ENCODE data around the gene NFYB. TPM values are rescaled to one million over a fixed set of nuclear protein-coding genes. Genes with fewer than 3 reads are reported as not detected.

NFYB gene
- total and polyA plus RNA-seq, 2 donors (not counting 1 experiment from before 2014, with no cell fraction given), result 11.7 to 27.2 TPM

DNA sequence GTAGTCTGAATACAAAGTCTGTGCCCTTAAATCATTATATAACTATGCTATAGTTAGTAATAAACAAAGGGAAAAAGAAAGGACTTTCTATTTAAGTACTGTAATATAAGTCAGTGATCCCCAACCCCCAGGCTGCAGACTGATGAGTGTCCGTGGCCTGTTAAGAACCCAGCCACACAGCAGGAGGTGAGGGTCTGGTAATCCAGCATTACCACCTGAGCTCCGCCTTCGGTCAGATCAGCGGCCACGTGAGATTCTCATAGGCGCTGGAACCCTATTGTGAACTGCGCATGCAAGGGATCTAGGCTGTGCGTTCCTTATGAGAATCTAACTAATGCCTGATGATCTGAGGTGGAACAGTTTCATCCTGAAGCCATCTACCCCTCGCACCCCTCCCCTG, 15.7 kb downstream of the NFYB start:
- H3K79me2 ChIP-seq (ENCODE audit: control insufficient read depth, insufficient read depth, low read length), result no peaks in the 10 kb centered on the region
- Mint-ChIP-seq H3K9me3 (ENCODE audit: insufficient read depth) (no peaks in the 10 kb centered on the region), H3K4me3 (no peak overlapping the region), H3K27ac (no peak overlapping the region), H3K4me1 (no peaks in the 10 kb centered on the region), H3K27me3 (no peaks in the 10 kb centered on the region)
- H2AFZ ChIP-seq (ENCODE audit: insufficient read depth, low read depth, low read length, poor library complexity, severe bottlenecking), result no peak overlapping the region
- no peak overlapping the region for H3K4me3 ChIP-seq (ENCODE audit: control extremely low read depth in 1 of 5, extremely low read depth in 1 of 5, insufficient read depth in 1 of 5, low read depth in 2 of 5, low read length in 4 of 5)
- CTCF ChIA-PET, result no interaction called here
- H3K27me3 ChIP-seq (replicated peaks in 1 of 4; ENCODE audit: control extremely low read depth in 1 of 4, control insufficient read depth in 3 of 4, insufficient read depth in 4 of 4, low read length in 3 of 4), result no peaks in the 10 kb centered on the region
- ATAC-seq (ENCODE audit: low read depth) (no peak), DNase-seq (no peak)
- H3K9ac ChIP-seq (ENCODE audit: low read length), result no peak overlapping the region
- no peaks in the 10 kb centered on the region for H4K20me1 ChIP-seq (ENCODE audit: control insufficient read depth, insufficient read depth, low read length, poor library complexity, severe bottlenecking)
- 100% methylated on average over 8 of the region's 9 CpGs for WGBS (ENCODE audit: insufficient coverage)
- TF ChIP-seq, protein P1, sequence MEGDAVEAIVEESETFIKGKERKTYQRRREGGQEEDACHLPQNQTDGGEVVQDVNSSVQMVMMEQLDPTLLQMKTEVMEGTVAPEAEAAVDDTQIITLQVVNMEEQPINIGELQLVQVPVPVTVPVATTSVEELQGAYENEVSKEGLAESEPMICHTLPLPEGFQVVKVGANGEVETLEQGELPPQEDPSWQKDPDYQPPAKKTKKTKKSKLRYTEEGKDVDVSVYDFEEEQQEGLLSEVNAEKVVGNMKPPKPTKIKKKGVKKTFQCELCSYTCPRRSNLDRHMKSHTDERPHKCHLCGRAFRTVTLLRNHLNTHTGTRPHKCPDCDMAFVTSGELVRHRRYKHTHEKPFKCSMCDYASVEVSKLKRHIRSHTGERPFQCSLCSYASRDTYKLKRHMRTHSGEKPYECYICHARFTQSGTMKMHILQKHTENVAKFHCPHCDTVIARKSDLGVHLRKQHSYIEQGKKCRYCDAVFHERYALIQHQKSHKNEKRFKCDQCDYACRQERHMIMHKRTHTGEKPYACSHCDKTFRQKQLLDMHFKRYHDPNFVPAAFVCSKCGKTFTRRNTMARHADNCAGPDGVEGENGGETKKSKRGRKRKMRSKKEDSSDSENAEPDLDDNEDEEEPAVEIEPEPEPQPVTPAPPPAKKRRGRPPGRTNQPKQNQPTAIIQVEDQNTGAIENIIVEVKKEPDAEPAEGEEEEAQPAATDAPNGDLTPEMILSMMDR (IDR thresholded peaks at IDR 0.05), result no peak
- no peak for TF ChIP-seq EZH2 (IDR thresholded peaks at IDR 0.05; ENCODE audit: borderline replicate concordance, insufficient read depth, low read depth, low read length, poor library complexity, severe bottlenecking)
- no peak overlapping the region for H3K4me2 ChIP-seq (replicated peaks; ENCODE audit: low read depth, low read length, poor library complexity, severe bottlenecking)
- H3K36me3 ChIP-seq (replicated peaks in 1 of 2; ENCODE audit: control extremely low read depth in 1 of 2, control insufficient read depth in 1 of 2, extremely low read depth in 1 of 2, insufficient read depth in 2 of 2, low read length in 1 of 2), result peaks cover 6 to 49% of the 10 kb centered on the region in 2 experiments
- POLR2A ChIA-PET, result no interaction called here
- H3K4me1 ChIP-seq (ENCODE audit: control insufficient read depth in 2 of 2, insufficient read depth in 2 of 2, low read length in 2 of 2), result no peaks in the 10 kb centered on the region
- intact Hi-C loops (cut with micrococcal nuclease), result no loop called here
- H3K9me3 ChIP-seq (ENCODE audit: control extremely low read depth in 1 of 3, control insufficient read depth in 2 of 3, insufficient read depth in 1 of 3, low read length in 2 of 3), result no peaks in the 10 kb centered on the region
- no peak overlapping the region for H3K27ac ChIP-seq (ENCODE audit: low read length in 2 of 2)

DNA sequence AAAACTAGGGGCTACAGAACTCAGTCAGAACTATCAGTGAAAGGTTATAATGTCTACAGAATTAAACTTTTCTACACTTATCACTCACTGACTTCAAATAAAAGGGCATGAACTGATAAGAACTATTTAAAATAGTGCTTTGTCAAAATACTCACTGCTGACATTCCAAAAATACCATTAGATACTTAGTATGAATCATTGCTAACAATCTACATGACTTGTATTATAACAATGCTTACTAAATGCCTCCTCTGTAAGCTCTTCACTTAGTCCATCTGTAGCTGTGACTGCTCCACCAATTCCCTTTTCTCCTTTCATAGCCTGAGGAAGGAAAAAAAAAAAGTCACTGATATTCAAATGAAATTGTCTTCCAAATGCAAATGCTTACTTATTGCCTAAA, 17.0 kb downstream of the NFYB start:
- POLR2A ChIA-PET, result interaction anchor here (0.7 kb wide), 1 partner anchor 18 kb away, joined by 3 read pairs; no protein-coding TSS in a partner anchor
- H3K27ac Mint-ChIP-seq, result no peak overlapping the region
- ATAC-seq (ENCODE audit: low read depth), result no peak

More for the DNA sequence above, 17.0 kb downstream of the NFYB start:
- H3K36me3 ChIP-seq (replicated peaks in 1 of 2; ENCODE audit: control extremely low read depth in 1 of 2, control insufficient read depth in 1 of 2, extremely low read depth in 1 of 2, insufficient read depth in 2 of 2, low read length in 1 of 2), result peaks cover 10 to 40% of the 10 kb centered on the region in 2 experiments
- Mint-ChIP-seq H3K9me3 (ENCODE audit: insufficient read depth) (no peaks in the 10 kb centered on the region), H3K27me3 (no peaks in the 10 kb centered on the region), H3K4me3 (no peak overlapping the region), H3K4me1 (no peaks in the 10 kb centered on the region)
- no peak overlapping the region for H2AFZ ChIP-seq (ENCODE audit: insufficient read depth, low read depth, low read length, poor library complexity, severe bottlenecking)
- TF ChIP-seq, protein P1 (IDR thresholded peaks at IDR 0.05), result no peak
- no peak for TF ChIP-seq EZH2 (IDR thresholded peaks at IDR 0.05; ENCODE audit: borderline replicate concordance, insufficient read depth, low read depth, low read length, poor library complexity, severe bottlenecking)
- H3K9ac ChIP-seq (ENCODE audit: low read length), result no peak overlapping the region
- CTCF ChIA-PET, result interaction anchor here (3.5 kb wide), 1 partner anchor 12 kb away, joined by 14 read pairs; no protein-coding TSS in a partner anchor
- no peak for DNase-seq
- H3K27ac ChIP-seq (ENCODE audit: low read length in 2 of 2), result no peak overlapping the region
- H3K4me1 ChIP-seq (ENCODE audit: control insufficient read depth in 2 of 2, insufficient read depth in 2 of 2, low read length in 2 of 2), result no peaks in the 10 kb centered on the region
- no peaks in the 10 kb centered on the region for H3K27me3 ChIP-seq (replicated peaks in 1 of 4; ENCODE audit: control extremely low read depth in 1 of 4, control insufficient read depth in 3 of 4, insufficient read depth in 4 of 4, low read length in 3 of 4)
- intact Hi-C loops (cut with micrococcal nuclease), result no loop called here
- H3K79me2 ChIP-seq (ENCODE audit: control insufficient read depth, insufficient read depth, low read length), result no peaks in the 10 kb centered on the region
- H3K9me3 ChIP-seq (ENCODE audit: control extremely low read depth in 1 of 3, control insufficient read depth in 2 of 3, insufficient read depth in 1 of 3, low read length in 2 of 3), result no peaks in the 10 kb centered on the region
- no peaks in the 10 kb centered on the region for H4K20me1 ChIP-seq (ENCODE audit: control insufficient read depth, insufficient read depth, low read length, poor library complexity, severe bottlenecking)
- no peak overlapping the region for H3K4me2 ChIP-seq (replicated peaks; ENCODE audit: low read depth, low read length, poor library complexity, severe bottlenecking)
- no peak overlapping the region for H3K4me3 ChIP-seq (ENCODE audit: control extremely low read depth in 1 of 5, extremely low read depth in 1 of 5, insufficient read depth in 1 of 5, low read depth in 2 of 5, low read length in 4 of 5)

Measured in B cell (primary cell).